ENCODE measurements around the gene SPPL3.

- TF ChIP-seq TOX (CRISPR knock-in tag; IDR thresholded peaks at IDR 0.05; ENCODE audit: borderline replicate concordance) (no peak), ZFP3 (CRISPR knock-in tag; IDR thresholded peaks at IDR 0.05) (no peak), RARB (CRISPR knock-in tag; IDR thresholded peaks at IDR 0.05) (no peak), POU6F1 (CRISPR knock-in tag; IDR thresholded peaks at IDR 0.05; ENCODE audit: borderline replicate concordance, low read depth) (no peak), ZC3H10 (CRISPR knock-in tag; IDR thresholded peaks at IDR 0.05) (no peak), TSHZ2 (CRISPR knock-in tag; IDR thresholded peaks at IDR 0.05) (no peak), GLIS3 (CRISPR knock-in tag; IDR thresholded peaks at IDR 0.05) (no peak), CSDC2 (CRISPR knock-in tag; IDR thresholded peaks at IDR 0.05) (no peak), PPARA (CRISPR knock-in tag; IDR thresholded peaks at IDR 0.05; ENCODE audit: borderline replicate concordance) (no peak), ARNTL (CRISPR knock-in tag; IDR thresholded peaks at IDR 0.05; ENCODE audit: borderline replicate concordance, low read depth) (no peak), ESRRG (CRISPR knock-in tag; IDR thresholded peaks at IDR 0.05) (no peak), ZFP30 (CRISPR knock-in tag; IDR thresholded peaks at IDR 0.05) (no peak)
Measured at GRCh38 chr12:120835304-120835612, 68.9 kb downstream of the SPPL3 start.

Data from SK-N-SH treated with all-trans-retinoic acid at 6 μM for 48 hours (cell line).